AG04450 (cell line): ENCODE data around the gene ANKRD39. TPM values are rescaled to one million over a fixed set of nuclear protein-coding genes. Genes with fewer than 3 reads are reported as not detected.

Experiments used
- CTCF ChIA-PET: fragments of 300-600, 350-600 bp; formaldehyde crosslinking; extraction: SDS; loops from one replicate; lab custom pipeline; 2022; ENCODE audit warnings: antibody characterized with exemption, inconsistent platforms; lab: Charles Lee
- POLR2A ChIA-PET: fragments of 350-600 bp; formaldehyde crosslinking; extraction: SDS; loops from one replicate; lab custom pipeline; 2021; ENCODE audit warnings: antibody characterized with exemption, inconsistent platforms; lab: Yijun Ruan, JAX
- DNase-seq: peaks from one replicate; pipeline ENCODE4 v3.0.0-alpha.2; 2011; ENCODE audit warnings: low read depth, low spot score
- H3K27ac ChIP-seq: one replicate; pipeline ENCODE4 v1.5.1; 2012; ENCODE audit warnings: low read depth, low read length, control low read depth
- H3K27me3 ChIP-seq: one replicate; pipeline ENCODE4 v1.6.0; 2012; ENCODE audit warnings: low read length; ENCODE audit not compliant: control insufficient read depth, insufficient read depth
- H3K4me3 ChIP-seq: 2 replicates; pipeline ENCODE4 v1.5.1; 2011; ENCODE audit warnings: mild to moderate bottlenecking, low read depth, low read length, control low read depth
- H3K9me3 ChIP-seq: 2 replicates; pipeline ENCODE4 v1.5.1; 2012; ENCODE audit warnings: low read length; ENCODE audit not compliant: control insufficient read depth, insufficient read depth
- polyA plus RNA-seq: library from polyadenylated mRNA; depleted of rRNA; stranded (reverse); fragments of >200 nt; gene quantifications from 2 replicates; pipeline ENCODE4 v1.2.3, GENCODE V29; 2011
- TF ChIP-seq, protein P1 (sequence below): IDR thresholded peaks from 2 replicates; pipeline ENCODE4 v1.5.1; 2011; ENCODE audit warnings: low read depth, low read length, control low read depth, inconsistent platforms

ANKRD39 gene
- polyA plus RNA-seq, 1 experiment, result 3.8 TPM

DNA sequence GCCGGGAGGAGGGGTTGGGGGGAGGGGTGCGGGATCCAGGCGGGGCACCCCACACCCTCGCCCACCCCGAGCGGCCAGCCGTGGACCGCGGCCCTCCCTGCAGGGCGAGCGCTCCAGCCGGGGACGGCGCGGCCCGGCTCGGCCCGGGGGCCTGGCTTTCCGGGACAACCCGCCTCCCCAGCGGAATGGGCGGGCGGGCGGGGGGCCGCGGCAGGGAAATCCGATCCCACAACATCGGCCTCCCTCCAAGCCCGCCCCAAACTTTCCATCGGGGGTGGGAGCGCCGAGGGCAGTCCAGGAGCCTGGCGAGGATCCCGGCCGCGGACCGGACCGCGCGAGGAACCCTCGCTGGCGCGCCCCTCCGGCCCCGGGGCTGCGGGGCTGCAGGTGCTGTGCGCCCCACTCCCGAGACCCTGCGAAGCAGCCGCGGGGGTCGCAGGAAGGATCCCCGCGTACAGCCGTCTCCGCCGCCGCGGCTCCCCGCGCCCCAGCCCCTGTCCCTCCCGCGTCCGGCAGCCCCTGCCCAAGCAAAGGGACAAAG lies 11.5 kb upstream of the ANKRD39 start:
- peak overlapping the region; percentile 85 for H3K4me3 ChIP-seq
- H3K9me3 ChIP-seq, result no peaks in the 10 kb centered on the region; the same call in 1 of the 2 replicates
- no peaks in the 10 kb centered on the region for H3K27me3 ChIP-seq
- TF ChIP-seq, protein P1, sequence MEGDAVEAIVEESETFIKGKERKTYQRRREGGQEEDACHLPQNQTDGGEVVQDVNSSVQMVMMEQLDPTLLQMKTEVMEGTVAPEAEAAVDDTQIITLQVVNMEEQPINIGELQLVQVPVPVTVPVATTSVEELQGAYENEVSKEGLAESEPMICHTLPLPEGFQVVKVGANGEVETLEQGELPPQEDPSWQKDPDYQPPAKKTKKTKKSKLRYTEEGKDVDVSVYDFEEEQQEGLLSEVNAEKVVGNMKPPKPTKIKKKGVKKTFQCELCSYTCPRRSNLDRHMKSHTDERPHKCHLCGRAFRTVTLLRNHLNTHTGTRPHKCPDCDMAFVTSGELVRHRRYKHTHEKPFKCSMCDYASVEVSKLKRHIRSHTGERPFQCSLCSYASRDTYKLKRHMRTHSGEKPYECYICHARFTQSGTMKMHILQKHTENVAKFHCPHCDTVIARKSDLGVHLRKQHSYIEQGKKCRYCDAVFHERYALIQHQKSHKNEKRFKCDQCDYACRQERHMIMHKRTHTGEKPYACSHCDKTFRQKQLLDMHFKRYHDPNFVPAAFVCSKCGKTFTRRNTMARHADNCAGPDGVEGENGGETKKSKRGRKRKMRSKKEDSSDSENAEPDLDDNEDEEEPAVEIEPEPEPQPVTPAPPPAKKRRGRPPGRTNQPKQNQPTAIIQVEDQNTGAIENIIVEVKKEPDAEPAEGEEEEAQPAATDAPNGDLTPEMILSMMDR, result no peak
- peak overlapping the region; percentile 93 for H3K27ac ChIP-seq
- CTCF ChIA-PET, result interaction anchor here (0.8 to 3.4 kb wide), 8 partner anchors 12 to 92 kb away, joined by 3 to 60 read pairs (median 6); partner anchors contain the start of gene ANKRD39
- DNase-seq, result no peak
- POLR2A ChIA-PET, result interaction anchor here (1.1 to 2.9 kb wide), 4 partner anchors 9 to 22 kb away, joined by 4 to 42 read pairs (median 7); partner anchors contain the start of gene ANKRD39

DNA sequence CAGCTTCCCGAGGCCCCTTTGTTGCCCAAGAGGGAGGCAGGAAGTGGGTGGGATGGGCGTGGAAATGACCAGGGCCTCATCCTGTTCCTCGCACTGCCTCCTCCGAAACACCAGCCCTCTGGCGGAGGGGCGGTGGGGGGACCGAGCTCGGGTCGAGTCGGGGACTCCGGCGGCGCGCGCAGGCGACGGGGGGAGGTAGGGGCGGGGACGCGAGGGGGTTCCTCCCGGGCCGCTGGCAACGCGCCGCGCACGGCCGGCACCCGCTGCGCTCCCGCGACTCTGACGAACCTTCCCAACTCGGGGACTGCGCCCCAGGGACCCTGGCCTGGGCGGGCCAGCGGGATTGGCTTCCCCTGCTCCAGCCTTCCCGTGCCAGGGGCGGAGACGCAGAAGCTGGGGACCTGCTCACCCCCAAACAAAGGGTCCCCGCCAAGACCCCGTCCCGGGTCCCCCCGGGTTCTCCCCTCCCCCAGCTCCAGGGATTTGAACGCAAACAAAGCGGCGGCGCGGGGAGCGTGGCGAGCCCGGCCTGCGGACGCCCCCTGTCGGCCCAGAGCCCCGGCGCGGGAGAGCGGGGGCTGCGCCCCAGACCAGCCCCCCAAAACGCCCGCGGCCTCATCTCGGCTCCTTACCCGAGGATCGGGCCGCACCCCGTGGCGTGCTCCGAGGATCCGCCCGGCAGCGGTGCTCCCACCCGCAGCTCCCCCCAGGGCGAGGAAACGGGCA lies 10.9 kb upstream of the ANKRD39 start:
- DNase-seq, result peak; percentile 83
- TF ChIP-seq, protein P1, result peak; percentile 58
- CTCF ChIA-PET, result interaction anchor here (0.6 to 3.4 kb wide), 23 partner anchors 11 to 278 kb away, joined by 3 to 60 read pairs (median 3); partner anchors contain the start of gene ANKRD39
- POLR2A ChIA-PET, result interaction anchor here (0.5 to 2.9 kb wide), 8 partner anchors 8 to 244 kb away, joined by 3 to 42 read pairs (median 4); partner anchors contain the start of genes ANKRD36 and ANKRD39
- H3K27ac ChIP-seq, result peak overlapping the region; percentile 93
- H3K27me3 ChIP-seq, result no peaks in the 10 kb centered on the region
- H3K4me3 ChIP-seq, result peak overlapping the region; percentile 85
- H3K9me3 ChIP-seq, result no peaks in the 10 kb centered on the region; the same call in 1 of the 2 replicates

DNA sequence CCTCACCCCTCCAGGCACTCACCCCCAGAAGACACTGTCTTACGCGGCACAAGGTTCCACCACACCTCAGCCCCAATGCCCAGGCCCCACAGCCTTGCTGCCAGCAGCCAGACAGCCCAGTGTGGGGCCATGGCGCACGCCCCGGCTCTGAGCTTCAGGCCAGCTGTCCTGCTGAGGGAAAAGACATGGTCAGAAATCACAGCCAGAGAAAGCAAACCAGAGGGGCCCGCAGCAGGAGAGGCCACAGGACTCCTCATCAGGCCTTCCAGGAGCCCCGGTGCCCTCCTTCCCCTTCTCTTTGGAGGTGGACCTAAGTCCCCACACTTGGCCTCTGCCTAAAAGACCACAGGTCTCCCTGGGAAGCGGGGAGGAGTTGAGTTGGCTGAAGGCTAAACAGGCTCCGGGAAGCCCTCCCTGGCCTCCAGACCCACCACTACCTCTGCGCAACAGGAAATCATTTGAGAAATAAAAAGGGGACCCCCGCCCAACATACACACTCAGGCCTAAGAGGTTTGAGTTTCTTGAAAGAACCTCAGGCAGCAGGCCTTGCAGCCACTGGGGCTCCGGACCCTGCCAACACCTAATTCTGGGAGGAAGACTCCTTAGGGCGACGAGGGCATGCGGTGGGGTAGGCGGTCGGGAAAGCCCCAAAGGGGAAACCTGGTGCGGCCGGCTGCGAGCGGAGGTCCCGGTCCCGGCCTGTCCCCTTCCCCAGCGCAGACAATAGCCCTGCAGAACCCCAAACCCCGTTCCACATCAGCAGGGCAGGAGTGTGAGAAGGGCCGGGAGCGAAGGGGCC lies 10.1 kb upstream of the ANKRD39 start:
- H3K27me3 ChIP-seq, result no peaks in the 10 kb centered on the region
- no peak for DNase-seq
- H3K9me3 ChIP-seq, result no peaks in the 10 kb centered on the region; the same call in 1 of the 2 replicates
- ChIA-PET POLR2A (interaction anchor here (0.5 to 2.9 kb wide), 8 partner anchors 8 to 245 kb away, joined by 3 to 42 read pairs (median 4); partner anchors contain the start of genes ANKRD36 and ANKRD39), CTCF (interaction anchor here (0.6 to 3.4 kb wide), 23 partner anchors 10 to 277 kb away, joined by 3 to 60 read pairs (median 3); partner anchors contain the start of gene ANKRD39)
- H3K4me3 ChIP-seq, result peak overlapping the region; percentile 85
- peak overlapping the region; percentile 87 for H3K27ac ChIP-seq
- TF ChIP-seq, protein P1, result no peak

DNA sequence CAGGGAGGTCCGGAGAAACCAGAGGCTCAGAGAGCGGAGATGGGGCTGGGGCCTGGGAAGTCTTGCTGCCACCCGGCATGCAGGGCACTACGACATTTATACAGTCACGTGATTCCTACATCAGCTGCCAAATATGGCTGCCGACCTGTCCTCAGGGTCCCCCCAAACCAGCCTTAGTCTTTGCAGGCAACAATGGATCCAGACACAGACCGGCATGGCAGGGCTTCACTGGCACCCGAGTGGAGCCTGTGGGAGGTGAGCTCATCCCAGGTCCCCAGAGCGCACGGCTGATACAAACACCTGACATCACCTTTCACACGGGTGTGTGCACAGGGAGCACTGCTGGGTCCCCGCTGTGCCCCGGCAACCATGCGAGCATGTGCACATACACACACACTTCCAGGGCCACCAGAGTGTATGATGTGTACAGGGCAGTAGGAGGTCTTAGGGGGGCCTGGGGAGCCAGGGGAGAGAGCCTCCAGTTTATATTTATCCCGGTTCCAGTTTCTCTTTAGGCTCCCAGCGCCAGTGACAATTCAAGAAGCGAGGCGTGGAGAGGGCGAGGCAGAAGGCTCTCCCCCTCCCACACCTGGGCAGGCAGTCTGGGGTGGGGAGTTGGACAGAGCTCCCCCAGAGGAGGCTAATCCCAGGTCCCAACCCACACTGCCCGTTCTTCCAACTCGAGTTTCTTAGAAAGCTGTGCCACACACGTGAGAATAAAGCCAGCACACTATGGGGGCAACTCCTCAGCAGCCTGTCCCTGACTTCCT lies 9.4 kb upstream of the ANKRD39 start:
- Histone ChIP-seq H3K4me3 (peak overlapping the region; percentile 85), H3K9me3 (no peaks in the 10 kb centered on the region; the same call in 1 of the 2 replicates), H3K27ac (no peak overlapping the region), H3K27me3 (no peaks in the 10 kb centered on the region)
- ChIA-PET CTCF (interaction anchor here (1.3 to 3.4 kb wide), 2 partner anchors 9 to 85 kb away, joined by 3 to 60 read pairs; partner anchors contain the start of gene ANKRD39), POLR2A (interaction anchor here (2.9 kb wide), 1 partner anchor 9 kb away, joined by 42 read pairs; the partner anchor contains the start of gene ANKRD39)
- TF ChIP-seq, protein P1, result no peak
- no peak for DNase-seq
